ENCODE results near the gene QSER1. TPM values are rescaled to one million over a fixed set of nuclear protein-coding genes. Genes with fewer than 3 reads are reported as not detected.

QSER1 gene
- total and polyA plus RNA-seq, 10 of the 15 experiments (the other 5 are each of a cell fraction or from before 2014, with no cell fraction given) = 2.1 to 15.0 (median 9.4) TPM

DNA sequence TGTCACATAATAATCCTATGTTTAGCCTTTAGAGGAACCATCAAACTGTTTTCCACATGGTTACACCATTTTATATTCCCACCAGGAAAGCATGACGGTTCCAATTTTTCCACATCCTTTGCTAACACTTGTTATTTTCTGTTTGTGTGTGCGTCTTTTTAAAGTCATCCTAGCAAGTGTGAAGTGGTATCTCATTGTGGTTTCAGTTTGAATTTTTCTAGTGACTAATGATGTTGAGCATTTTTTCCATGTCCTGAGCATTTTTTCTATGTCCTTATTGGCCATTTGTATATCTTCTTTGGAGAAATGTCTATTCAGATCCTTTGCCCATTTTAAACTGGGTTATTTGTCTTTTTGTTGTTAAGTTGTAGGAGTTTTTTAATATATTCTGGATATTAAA lies 69.4 kb downstream of the QSER1 start:
- H3K27me3 ChIP-seq (replicated peaks in 1 of 2; ENCODE audit: control insufficient read depth in 2 of 2, insufficient read depth in 2 of 2, low read length in 1 of 2) = no peaks in the 10 kb centered on the region
- H3K4me1 ChIP-seq (ENCODE audit: control insufficient read depth, insufficient read depth, low read length) = no peaks in the 10 kb centered on the region
- H3K4me2 ChIP-seq (ENCODE audit: control insufficient read depth, insufficient read depth) = no peak overlapping the region
- peaks cover 0 to 9% of the 10 kb centered on the region in 2 experiments; a peak in 3 of 4 replicates for H3K36me3 ChIP-seq (ENCODE audit: control insufficient read depth in 2 of 2, insufficient read depth in 2 of 2, low read length in 1 of 2)
- SMC1A ChIA-PET (ENCODE audit: uncharacterized antibody, unreplicated experiment) = interaction anchor here (0.5 to 10.3 kb wide), 7 partner anchors 68 to 867 kb away, joined by 3 to 141 read pairs (median 3); partner anchors contain the start of gene TCP11L1
- ATAC-seq (no peak), FAIRE-seq (no peak), DNase-seq (ENCODE audit: low read depth, low spot score) (no peak)
- no peaks in the 10 kb centered on the region for H4K20me1 ChIP-seq (ENCODE audit: control insufficient read depth, insufficient read depth)
- no peak overlapping the region for H2AFZ ChIP-seq (ENCODE audit: control insufficient read depth, low read depth, low read length)
- 0 out of 2 replicates have a peak, but pooled peaks have one; percentile 4 for TF ChIP-seq MTA2 (IDR thresholded peaks at IDR 0.05; ENCODE audit: low read depth)
- no peak for TF ChIP-seq POU2F2 (IDR thresholded peaks at IDR 0.05; ENCODE audit: borderline replicate concordance, low read depth, low read length)
- no peak for TF ChIP-seq RB1 (IDR thresholded peaks at IDR 0.05; ENCODE audit: borderline replicate concordance)
- POLR2A ChIA-PET = no interaction called here
- no peak overlapping the region for H3K4me3 ChIP-seq
- no peaks in the 10 kb centered on the region for H3K9me3 ChIP-seq (replicated peaks; ENCODE audit: control insufficient read depth, insufficient read depth, low read length)
- 55% methylated on average over 2 of the region's 2 CpGs for WGBS (ENCODE audit: insufficient coverage, insufficient replicate concordance, low lambda C conversion rate, missing lambda C conversion rate)
- H3K27ac ChIP-seq (ENCODE audit: control insufficient read depth, insufficient read depth) = no peak overlapping the region
- no TSS peak for BruUV-seq (replicated peaks)
- RAD21 ChIA-PET (ENCODE audit: unreplicated experiment) = interaction anchor here (0.7 to 15.2 kb wide), 3 partner anchors 10 to 103 kb away, joined by 3 to 144 read pairs (median 4); no protein-coding TSS in a partner anchor
- CTCF ChIA-PET = interaction anchor here (0.8 to 8.4 kb wide), 7 partner anchors 77 to 205 kb away, joined by 3 to 144 read pairs (median 4); no protein-coding TSS in a partner anchor
- intact Hi-C loops (cut with micrococcal nuclease; ENCODE audit: unreplicated experiment) (loop anchor here (5.0 kb wide), 1 partner anchor 365 kb away; no protein-coding TSS in a partner anchor), in situ Hi-C loops (cut with MboI) (no loop called here)
- no peak overlapping the region for H3K9ac ChIP-seq (ENCODE audit: control insufficient read depth, insufficient read depth, low read length)
- H3K79me2 ChIP-seq (ENCODE audit: control insufficient read depth, insufficient read depth, low read length) = no peaks in the 10 kb centered on the region

DNA sequence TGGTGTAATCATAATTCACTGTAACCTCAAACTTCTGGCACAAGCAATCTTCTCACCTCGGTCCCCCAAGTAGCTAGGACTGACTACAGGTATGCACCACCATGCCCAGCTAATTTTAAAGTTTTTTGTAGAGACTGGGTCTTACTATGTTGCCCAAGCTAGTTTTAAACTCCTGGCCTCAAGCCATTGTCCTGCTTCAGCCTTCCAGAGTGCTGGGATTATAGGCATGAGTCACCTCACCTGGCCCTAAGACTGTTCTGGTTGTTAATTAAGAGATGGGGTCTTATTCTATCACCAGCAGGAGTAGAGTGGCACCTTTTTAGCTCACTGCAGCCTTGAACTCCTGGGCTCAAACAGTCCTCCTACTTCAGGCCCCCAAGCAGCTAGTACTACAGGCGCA lies 71.1 kb downstream of the QSER1 start:
- intact Hi-C loops (cut with micrococcal nuclease; ENCODE audit: unreplicated experiment) = loop anchor here (5.0 kb wide), 1 partner anchor 364 kb away; no protein-coding TSS in a partner anchor
- Histone ChIP-seq H3K4me2 (ENCODE audit: control insufficient read depth, insufficient read depth) (no peak overlapping the region), H3K27ac (ENCODE audit: control insufficient read depth, insufficient read depth) (no peak overlapping the region), H3K4me3 (no peak overlapping the region), H3K9ac (ENCODE audit: control insufficient read depth, insufficient read depth, low read length) (no peak overlapping the region), H3K79me2 (ENCODE audit: control insufficient read depth, insufficient read depth, low read length) (no peaks in the 10 kb centered on the region), H3K27me3 (replicated peaks in 1 of 2; ENCODE audit: control insufficient read depth in 2 of 2, insufficient read depth in 2 of 2, low read length in 1 of 2) (no peaks in the 10 kb centered on the region), H3K4me1 (ENCODE audit: control insufficient read depth, insufficient read depth, low read length) (no peaks in the 10 kb centered on the region), H3K9me3 (replicated peaks; ENCODE audit: control insufficient read depth, insufficient read depth, low read length) (no peaks in the 10 kb centered on the region), H4K20me1 (ENCODE audit: control insufficient read depth, insufficient read depth) (no peaks in the 10 kb centered on the region), H3K36me3 (ENCODE audit: control insufficient read depth in 2 of 2, insufficient read depth in 2 of 2, low read length in 1 of 2) (peaks cover 0 to 10% of the 10 kb centered on the region in 2 experiments; a peak in 3 of 4 replicates), H2AFZ (ENCODE audit: control insufficient read depth, low read depth, low read length) (no peak overlapping the region)
- CTCF ChIA-PET = interaction anchor here (0.9 to 1.8 kb wide), 3 partner anchors 17 to 124 kb away, joined by 4 to 6 read pairs (median 4); no protein-coding TSS in a partner anchor
- ATAC-seq (no peak), DNase-seq (ENCODE audit: low read depth, low spot score) (no peak), FAIRE-seq (no peak)
- RAD21 ChIA-PET (ENCODE audit: unreplicated experiment) = interaction anchor here (15.2 kb wide), 1 partner anchor 101 kb away, joined by 144 read pairs; no protein-coding TSS in a partner anchor
- 93% methylated on average over 2 of the region's 2 CpGs for WGBS (ENCODE audit: insufficient coverage, insufficient replicate concordance, low lambda C conversion rate, missing lambda C conversion rate)
- SMC1A ChIA-PET (ENCODE audit: uncharacterized antibody, unreplicated experiment) = interaction anchor here (0.7 to 7.5 kb wide), 5 partner anchors 12 to 155 kb away, joined by 3 to 72 read pairs (median 4); no protein-coding TSS in a partner anchor
- POLR2A ChIA-PET = no interaction called here
- TF ChIP-seq EZH2 (IDR thresholded peaks at IDR 0.05; ENCODE audit: borderline replicate concordance, control insufficient read depth, low read depth, low read length) = no peak
- TF ChIP-seq, protein P1, sequence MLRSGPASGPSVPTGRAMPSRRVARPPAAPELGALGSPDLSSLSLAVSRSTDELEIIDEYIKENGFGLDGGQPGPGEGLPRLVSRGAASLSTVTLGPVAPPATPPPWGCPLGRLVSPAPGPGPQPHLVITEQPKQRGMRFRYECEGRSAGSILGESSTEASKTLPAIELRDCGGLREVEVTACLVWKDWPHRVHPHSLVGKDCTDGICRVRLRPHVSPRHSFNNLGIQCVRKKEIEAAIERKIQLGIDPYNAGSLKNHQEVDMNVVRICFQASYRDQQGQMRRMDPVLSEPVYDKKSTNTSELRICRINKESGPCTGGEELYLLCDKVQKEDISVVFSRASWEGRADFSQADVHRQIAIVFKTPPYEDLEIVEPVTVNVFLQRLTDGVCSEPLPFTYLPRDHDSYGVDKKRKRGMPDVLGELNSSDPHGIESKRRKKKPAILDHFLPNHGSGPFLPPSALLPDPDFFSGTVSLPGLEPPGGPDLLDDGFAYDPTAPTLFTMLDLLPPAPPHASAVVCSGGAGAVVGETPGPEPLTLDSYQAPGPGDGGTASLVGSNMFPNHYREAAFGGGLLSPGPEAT (IDR thresholded peaks at IDR 0.05; ENCODE audit: low read depth) = no peak
- BruUV-seq (replicated peaks) = no TSS peak
- in situ Hi-C loops (cut with MboI) = no loop called here

Data from GM12878 (cell line).